GM13976 (cell line): ENCODE measurements around the gene MRPL28.

Source experiments
- DNase-seq: peaks from one replicate; pipeline ENCODE4 v3.0.0; 2012; ENCODE audit warnings: low spot score
- in situ Hi-C: fragments of 300-500 bp; cut with MboI; formaldehyde crosslinking; loops from one replicate; pipeline ENCODE4 v1.12.0; 2022; ENCODE audit warnings: low sequenced_read_pairs, mixed read lengths, inconsistent platforms; ENCODE audit not compliant: unreplicated experiment
- TF ChIP-seq, protein P1 (sequence below): IDR thresholded peaks from 2 replicates; pipeline ENCODE4 v1.5.1; 2012; ENCODE audit warnings: borderline replicate concordance, mild to moderate bottlenecking; ENCODE audit not compliant: insufficient read depth; ENCODE audit errors: extremely low read depth, missing control alignments, control extremely low read depth

Gene MRPL28

GRCh38 chr16:368388-369158, 1.8 kb downstream of the MRPL28 start:
- TF ChIP-seq, protein P1, sequence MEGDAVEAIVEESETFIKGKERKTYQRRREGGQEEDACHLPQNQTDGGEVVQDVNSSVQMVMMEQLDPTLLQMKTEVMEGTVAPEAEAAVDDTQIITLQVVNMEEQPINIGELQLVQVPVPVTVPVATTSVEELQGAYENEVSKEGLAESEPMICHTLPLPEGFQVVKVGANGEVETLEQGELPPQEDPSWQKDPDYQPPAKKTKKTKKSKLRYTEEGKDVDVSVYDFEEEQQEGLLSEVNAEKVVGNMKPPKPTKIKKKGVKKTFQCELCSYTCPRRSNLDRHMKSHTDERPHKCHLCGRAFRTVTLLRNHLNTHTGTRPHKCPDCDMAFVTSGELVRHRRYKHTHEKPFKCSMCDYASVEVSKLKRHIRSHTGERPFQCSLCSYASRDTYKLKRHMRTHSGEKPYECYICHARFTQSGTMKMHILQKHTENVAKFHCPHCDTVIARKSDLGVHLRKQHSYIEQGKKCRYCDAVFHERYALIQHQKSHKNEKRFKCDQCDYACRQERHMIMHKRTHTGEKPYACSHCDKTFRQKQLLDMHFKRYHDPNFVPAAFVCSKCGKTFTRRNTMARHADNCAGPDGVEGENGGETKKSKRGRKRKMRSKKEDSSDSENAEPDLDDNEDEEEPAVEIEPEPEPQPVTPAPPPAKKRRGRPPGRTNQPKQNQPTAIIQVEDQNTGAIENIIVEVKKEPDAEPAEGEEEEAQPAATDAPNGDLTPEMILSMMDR, result no peak
- in situ Hi-C loops, result no loop called here
- DNase-seq, result no peak

- in situ Hi-C loops, result no loop called here
- TF ChIP-seq, protein P1, result no peak
- DNase-seq, result no peak
Measured at GRCh38 chr16:367333-367903, 2.9 kb downstream of the MRPL28 start.

DNA sequence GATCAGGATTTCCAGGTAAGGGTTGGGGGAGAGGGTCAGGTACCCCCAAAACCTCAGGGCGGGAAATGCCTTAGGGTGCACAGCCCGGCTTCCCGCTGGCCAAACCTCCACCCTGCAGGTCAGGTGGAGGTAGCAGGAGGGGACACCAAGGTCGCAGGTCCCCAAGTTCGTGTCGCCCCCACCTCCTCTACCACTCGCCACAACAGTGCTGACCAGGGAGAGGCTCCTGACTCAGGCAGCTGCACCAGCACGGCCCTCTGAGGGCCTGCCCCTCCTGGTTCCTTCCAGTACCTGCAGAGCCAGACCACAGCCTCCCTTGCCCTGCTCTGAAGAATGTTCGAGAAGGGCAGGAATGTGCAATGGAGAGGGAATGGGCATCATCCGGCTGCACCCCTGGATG, 3.9 kb downstream of the MRPL28 start:
- in situ Hi-C loops, result no loop called here
- DNase-seq, result no peak
- TF ChIP-seq, protein P1, result no peak

DNA sequence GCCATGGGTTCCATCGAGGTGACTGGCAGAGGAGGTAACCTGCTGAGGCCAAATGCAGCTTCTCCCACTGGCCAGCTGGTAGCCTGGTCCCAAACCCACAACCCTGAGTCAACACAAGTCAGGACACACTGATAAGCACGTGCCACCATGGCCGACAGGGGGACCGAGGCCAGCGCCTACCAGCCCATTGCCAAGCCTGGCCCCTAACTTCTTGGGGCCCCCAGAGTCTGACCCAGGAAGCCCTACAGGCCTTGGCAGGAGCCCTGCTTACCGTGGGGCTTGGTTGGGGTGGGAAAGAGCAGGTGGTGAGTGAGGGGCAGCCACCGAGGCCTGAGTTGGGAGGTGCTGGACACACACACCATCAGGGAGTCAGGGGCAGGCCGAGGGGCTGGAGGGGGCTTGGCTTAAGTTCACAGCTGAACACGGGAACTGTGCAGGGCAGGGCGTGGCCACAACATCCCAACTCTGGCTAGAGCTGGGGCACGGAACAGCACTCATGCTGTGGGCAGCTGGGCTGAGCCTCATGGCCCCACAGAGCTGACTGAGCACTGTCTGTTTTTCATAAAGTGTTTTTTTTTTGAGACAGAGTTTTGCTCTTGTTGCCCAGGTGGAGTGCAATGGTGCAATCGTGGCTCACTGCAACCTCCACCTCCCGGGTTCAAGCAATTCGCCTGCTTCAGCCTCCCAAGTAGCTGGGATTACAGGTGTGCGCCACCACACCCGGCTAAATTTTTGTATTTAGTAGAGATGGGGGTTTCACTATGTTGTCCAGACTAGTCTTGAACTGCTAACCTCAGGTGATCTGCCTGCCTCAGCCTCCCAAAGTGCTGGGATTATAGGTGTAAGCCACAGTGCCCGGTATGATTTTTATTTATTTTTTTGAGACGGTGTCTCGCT, 5.5 kb downstream of the MRPL28 start:
- no peak for DNase-seq
- TF ChIP-seq, protein P1, result no peak
- in situ Hi-C loops, result no loop called here

- TF ChIP-seq, protein P1, result no peak
- no peak for DNase-seq
- in situ Hi-C loops, result no loop called here
Measured at GRCh38 chr16:363766-364490, 6.4 kb downstream of the MRPL28 start.
